Osteocyte (in vitro differentiated cells): ENCODE measurements around the gene ZHX3. TPM values are rescaled to one million over a fixed set of nuclear protein-coding genes. Genes with fewer than 3 reads are reported as not detected.

Source experiments
- DNase-seq: peaks from one replicate; pipeline ENCODE4 v3.0.0; 2021; ENCODE audit warnings: mixed read lengths; ENCODE audit not compliant: unreplicated experiment; ENCODE audit errors: extremely low spot score
- H3K27ac Mint-ChIP-seq: one replicate; pipeline ENCODE4 v1.8.0; 2021; ENCODE audit warnings: mild to moderate bottlenecking, mixed read lengths; ENCODE audit not compliant: unreplicated experiment
- H3K27me3 Mint-ChIP-seq: one replicate; pipeline ENCODE4 v1.8.0; 2021; ENCODE audit warnings: mixed read lengths; ENCODE audit not compliant: unreplicated experiment
- H3K36me3 Mint-ChIP-seq: one replicate; pipeline ENCODE4 v1.8.0; 2021; ENCODE audit warnings: mixed read lengths; ENCODE audit not compliant: unreplicated experiment
- H3K4me1 Mint-ChIP-seq: one replicate; pipeline ENCODE4 v1.8.0; 2021; ENCODE audit warnings: mixed read lengths; ENCODE audit not compliant: unreplicated experiment
- H3K4me3 Mint-ChIP-seq: one replicate; pipeline ENCODE4 v1.8.0; 2021; ENCODE audit warnings: mild to moderate bottlenecking, moderate library complexity, mixed read lengths; ENCODE audit not compliant: unreplicated experiment
- H3K9me3 Mint-ChIP-seq: one replicate; pipeline ENCODE4 v1.8.0; 2021; ENCODE audit warnings: mixed read lengths; ENCODE audit not compliant: unreplicated experiment
- CTCF ChIP-seq: fragments of 200-600 bp; sonication (generic); IDR thresholded peaks from 2 replicates; pipeline ENCODE4 v1.5.0; 2021; ENCODE audit warnings: antibody characterized with exemption, mild to moderate bottlenecking, moderate library complexity
- total RNA-seq: library from RNA; stranded (reverse); gene quantifications from 2 replicates; pipeline ENCODE4 v1.2.1, GENCODE V29; 2021

ZHX3 gene
- total RNA-seq, 1 donor from 2014 or later = 44.5 TPM

GRCh38 chr20:41222296-41222695, 95.2 kb downstream of the ZHX3 start:
- no peak for DNase-seq
- Mint-ChIP-seq H3K36me3 (peaks cover 6% of the 10 kb centered on the region), H3K4me3 (no peak overlapping the region), H3K27me3 (no peaks in the 10 kb centered on the region), H3K4me1 (peaks cover 32% of the 10 kb centered on the region), H3K9me3 (no peaks in the 10 kb centered on the region), H3K27ac (peak overlapping the region; percentile 56)
- no peak for TF ChIP-seq CTCF

GRCh38 chr20:41221614-41222218, 95.8 kb downstream of the ZHX3 start:
- TF ChIP-seq CTCF = no peak
- Mint-ChIP-seq H3K4me3 (no peak overlapping the region), H3K27ac (peak overlapping the region; percentile 56)

GRCh38 chr20:41219824-41220223, 97.7 kb downstream of the ZHX3 start:
- Mint-ChIP-seq H3K27ac (no peak overlapping the region), H3K4me3 (no peak overlapping the region), H3K4me1 (peaks cover 32% of the 10 kb centered on the region), H3K9me3 (no peaks in the 10 kb centered on the region), H3K27me3 (no peaks in the 10 kb centered on the region), H3K36me3 (peaks cover 6% of the 10 kb centered on the region)
- no peak for TF ChIP-seq CTCF
- no peak for DNase-seq

More at GRCh38 chr20:41221614-41222218, 95.8 kb downstream of the ZHX3 start:
- Mint-ChIP-seq H3K36me3 (peaks cover 6% of the 10 kb centered on the region), H3K27me3 (no peaks in the 10 kb centered on the region), H3K4me1 (peaks cover 32% of the 10 kb centered on the region), H3K9me3 (no peaks in the 10 kb centered on the region)
- no peak for DNase-seq

- Mint-ChIP-seq H3K36me3 (peaks cover 6% of the 10 kb centered on the region), H3K4me1 (peaks cover 31% of the 10 kb centered on the region), H3K27me3 (no peaks in the 10 kb centered on the region), H3K9me3 (no peaks in the 10 kb centered on the region), H3K27ac (no peak overlapping the region), H3K4me3 (no peak overlapping the region)
- no peak for DNase-seq
- no peak for TF ChIP-seq CTCF
Observed at GRCh38 chr20:41218466-41218865, 99.1 kb downstream of the ZHX3 start.

- Mint-ChIP-seq H3K4me3 (no peak overlapping the region), H3K27ac (no peak overlapping the region), H3K4me1 (peaks cover 29% of the 10 kb centered on the region), H3K27me3 (no peaks in the 10 kb centered on the region), H3K36me3 (peaks cover 6% of the 10 kb centered on the region), H3K9me3 (no peaks in the 10 kb centered on the region)
- TF ChIP-seq CTCF = no peak
- no peak for DNase-seq
Observed at GRCh38 chr20:41217422-41217821, 100.1 kb downstream of the ZHX3 start.
